T-helper 9 cell (primary cell): ENCODE data around the gene SGK2.
"Not testable (repeated sequence)": the region's sequence is repeated elsewhere in the genome, so short reads cannot be mapped to it uniquely, and the experiment has no call there.

Experiments
- DNase-seq: peaks from one replicate; pipeline ENCODE4 v3.0.0-alpha.2; 2020

SGK2 gene

GRCh38 chr20:43607278-43607677 lies 48.5 kb downstream of the SGK2 start:
- not testable (repeated sequence) for DNase-seq

GRCh38 chr20:43631598-43631997 lies 72.8 kb downstream of the SGK2 start:
- no peak for DNase-seq
